Ectodermal cell (in vitro differentiated cells): ENCODE measurements around the gene ABHD16A.
A peak's percentile ranks its signal among the peaks of the same experiment; 100 is the strongest.

Source experiments
- H3K27ac ChIP-seq: 2 replicates; pipeline ENCODE4 v1.7.0; 2013; ENCODE audit warnings: mild to moderate bottlenecking, low read depth, low read length; ENCODE audit not compliant: insufficient read depth, poor library complexity, severe bottlenecking
- H3K27me3 ChIP-seq: 2 replicates; pipeline ENCODE4 v1.7.0; 2013; ENCODE audit warnings: mild to moderate bottlenecking, low read length; ENCODE audit not compliant: insufficient read depth, control insufficient read depth, poor library complexity, severe bottlenecking
- H3K36me3 ChIP-seq: one replicate; pipeline ENCODE4 v1.7.0; 2013; ENCODE audit warnings: low read length; ENCODE audit not compliant: control insufficient read depth, insufficient read depth
- H3K4me1 ChIP-seq: one replicate; pipeline ENCODE4 v1.7.0; 2013; ENCODE audit warnings: low read length; ENCODE audit not compliant: control insufficient read depth, insufficient read depth
- H3K4me3 ChIP-seq: 2 replicates; pipeline ENCODE4 v1.7.0; 2013; ENCODE audit warnings: low read depth, low read length, control low read depth; ENCODE audit not compliant: insufficient read depth
- H3K9me3 ChIP-seq: 2 replicates; pipeline ENCODE4 v1.7.0; 2013; ENCODE audit warnings: mild to moderate bottlenecking, low read length, moderate library complexity; ENCODE audit not compliant: control insufficient read depth
- WGBS, 2 experiments: methylation state at CpG; one replicate each; pipeline ENCODE4 v1.1.7; 2013; ENCODE audit warnings: missing lambda C conversion rate in 2 of 2; 5-methylcytosine and 5-hydroxymethylcytosine counted together

Gene ABHD16A

GRCh38 chr6:31722173-31722572, 19.0 kb upstream of the ABHD16A start:
- peaks cover 16% of the 10 kb centered on the region for H3K36me3 ChIP-seq
- no peaks in the 10 kb centered on the region for H3K9me3 ChIP-seq
- H3K4me1 ChIP-seq, result no peaks in the 10 kb centered on the region
- no peak overlapping the region for H3K27ac ChIP-seq
- no peak overlapping the region for H3K4me3 ChIP-seq
- H3K27me3 ChIP-seq, result peaks cover 9% of the 10 kb centered on the region
- 93 to 94% methylated on average over 3 of the region's 3 CpGs for WGBS, 2 experiments

- H3K27ac ChIP-seq, result no peak within 1 kb of the TSS
- WGBS, 2 experiments, result 82 to 97% methylated on average over 3 to 4 of the region's 4 CpGs
- H3K9me3 ChIP-seq, result no peaks in the 10 kb centered on the region
- H3K4me3 ChIP-seq, result no peak within 1 kb of the TSS
- H3K27me3 ChIP-seq, result peaks cover 9% of the 10 kb centered on the region
- peaks cover 9% of the 10 kb centered on the region for H3K36me3 ChIP-seq
- H3K4me1 ChIP-seq, result no peaks in the 10 kb centered on the region
Measured at GRCh38 chr6:31721351-31722020, 18.4 kb upstream of the ABHD16A start, which contains the start of gene LY6G6C. Gene LY6G6C (minus strand): TSS chr6:31721746. CDS start chr6:31721679, 67 bp downstream.

- Histone ChIP-seq H3K4me1 (peaks cover 1% of the 10 kb centered on the region), H3K27me3 (peaks cover 9% of the 10 kb centered on the region), H3K4me3 (no peak overlapping the region), H3K36me3 (no peaks in the 10 kb centered on the region), H3K27ac (no peak overlapping the region), H3K9me3 (no peaks in the 10 kb centered on the region)
- WGBS, 2 experiments, result 87 to 96% methylated on average over 5 of the region's 5 CpGs
Measured at GRCh38 chr6:31720196-31720770, 17.2 kb upstream of the ABHD16A start.

GRCh38 chr6:31719001-31719400, 15.9 kb upstream of the ABHD16A start:
- Histone ChIP-seq H3K4me1 (peaks cover 13% of the 10 kb centered on the region), H3K9me3 (no peaks in the 10 kb centered on the region), H3K27ac (no peak overlapping the region), H3K4me3 (no peak overlapping the region), H3K36me3 (no peaks in the 10 kb centered on the region), H3K27me3 (peaks cover 9% of the 10 kb centered on the region)
- 87 to 90% methylated on average over 6 of the region's 6 CpGs for WGBS, 2 experiments

- Histone ChIP-seq H3K9me3 (no peaks in the 10 kb centered on the region), H3K27ac (no peak overlapping the region), H3K4me3 (no peak overlapping the region), H3K4me1 (peaks cover 20% of the 10 kb centered on the region), H3K36me3 (no peaks in the 10 kb centered on the region), H3K27me3 (peaks cover 9% of the 10 kb centered on the region)
- WGBS, 2 experiments, result 94 to 100% methylated on average over 1 of the region's 1 CpG
Measured at GRCh38 chr6:31718265-31718664, 15.1 kb upstream of the ABHD16A start.

GRCh38 chr6:31717499-31718222, 14.5 kb upstream of the ABHD16A start:
- Histone ChIP-seq H3K4me1 (peaks cover 23% of the 10 kb centered on the region), H3K9me3 (no peaks in the 10 kb centered on the region)
- whole genome bisulfite sequencing, 2 experiments, result 71 to 72% methylated on average over 10 of the region's 10 CpGs

GRCh38 chr6:31715022-31715958, 12.2 kb upstream of the ABHD16A start, which contains the start of gene LY6G6D:
Gene LY6G6D (plus strand): TSS chr6:31715348. CDS start chr6:31715356, 8 bp downstream.
- Histone ChIP-seq H3K4me1 (peaks cover 34% of the 10 kb centered on the region), H3K4me3 (no peak within 1 kb of the TSS), H3K36me3 (no peaks in the 10 kb centered on the region), H3K27me3 (peaks cover 32% of the 10 kb centered on the region), H3K9me3 (no peaks in the 10 kb centered on the region), H3K27ac (peak within 1 kb of the TSS; percentile 71)
- 55 to 56% methylated on average over 16 of the region's 16 CpGs for WGBS, 2 experiments

More at GRCh38 chr6:31717499-31718222, 14.5 kb upstream of the ABHD16A start:
- H3K27me3 ChIP-seq, result peaks cover 12% of the 10 kb centered on the region
- H3K36me3 ChIP-seq, result no peaks in the 10 kb centered on the region
- no peak overlapping the region for H3K4me3 ChIP-seq
- H3K27ac ChIP-seq, result no peak overlapping the region

- H3K27me3 ChIP-seq, result peaks cover 38% of the 10 kb centered on the region
- peaks cover 34% of the 10 kb centered on the region for H3K4me1 ChIP-seq
- H3K9me3 ChIP-seq, result no peaks in the 10 kb centered on the region
- H3K36me3 ChIP-seq, result no peaks in the 10 kb centered on the region
- 8 to 10% methylated on average over 5 of the region's 5 CpGs for WGBS, 2 experiments
- peak overlapping the region; percentile 71 for H3K27ac ChIP-seq
- no peak overlapping the region for H3K4me3 ChIP-seq
Measured at GRCh38 chr6:31713991-31714684, 11.0 kb upstream of the ABHD16A start.

- WGBS, 2 experiments, result 73% methylated on average over 4 of the region's 4 CpGs
- H3K27ac ChIP-seq, result peak overlapping the region; percentile 71
Measured at GRCh38 chr6:31713465-31713864, 10.3 kb upstream of the ABHD16A start.

More at GRCh38 chr6:31713465-31713864, 10.3 kb upstream of the ABHD16A start:
- Histone ChIP-seq H3K36me3 (no peaks in the 10 kb centered on the region), H3K27me3 (peaks cover 38% of the 10 kb centered on the region), H3K9me3 (no peaks in the 10 kb centered on the region), H3K4me1 (peaks cover 34% of the 10 kb centered on the region), H3K4me3 (no peak overlapping the region)
